ENCODE measurements around the gene SUMO4. TPM values are rescaled to one million over a fixed set of nuclear protein-coding genes. Genes with fewer than 3 reads are reported as not detected.
"Not testable (repeated sequence)": the region's sequence is repeated elsewhere in the genome, so short reads cannot be mapped to it uniquely, and the experiment has no call there.

The SUMO4 gene
- total RNA-seq, 1 experiment from 2014 or later: 0.11 TPM

- peak; percentile 92 for DNase-seq (ENCODE audit: low read depth)
These were observed 32.1 kb downstream of the SUMO4 start for GRCh38 chr6:149431905-149432775.

GRCh38 chr6:149433405-149433804 lies 33.3 kb downstream of the SUMO4 start:
- no peak for DNase-seq (ENCODE audit: low read depth)

- no peak for DNase-seq (ENCODE audit: low read depth)
These were observed 33.8 kb downstream of the SUMO4 start for GRCh38 chr6:149433881-149434280.

GRCh38 chr6:149435919-149436586 lies 36.0 kb downstream of the SUMO4 start:
- DNase-seq (ENCODE audit: low read depth): no peak

- no peak for DNase-seq (ENCODE audit: low read depth)
These were observed 36.6 kb downstream of the SUMO4 start for GRCh38 chr6:149436647-149437046.

- DNase-seq (ENCODE audit: low read depth): no peak
These were observed 37.1 kb downstream of the SUMO4 start for GRCh38 chr6:149437212-149437611.

GRCh38 chr6:149438855-149439254 lies 38.8 kb downstream of the SUMO4 start:
- DNase-seq (ENCODE audit: low read depth): no peak

- no peak for DNase-seq (ENCODE audit: low read depth)
These were observed 39.6 kb downstream of the SUMO4 start for GRCh38 chr6:149439626-149440025.

GRCh38 chr6:149440735-149441671 lies 40.9 kb downstream of the SUMO4 start:
- DNase-seq (ENCODE audit: low read depth): peak; percentile 55

GRCh38 chr6:149441740-149442139 lies 41.7 kb downstream of the SUMO4 start:
- no peak for DNase-seq (ENCODE audit: low read depth)

- DNase-seq (ENCODE audit: low read depth): no peak
These were observed 43.5 kb downstream of the SUMO4 start for GRCh38 chr6:149443411-149444181.

- DNase-seq (ENCODE audit: low read depth): not testable (repeated sequence)
These were observed 44.5 kb downstream of the SUMO4 start for GRCh38 chr6:149444360-149445094.

GRCh38 chr6:149445095-149445466 lies 45.0 kb downstream of the SUMO4 start:
- DNase-seq (ENCODE audit: low read depth): no peak

GRCh38 chr6:149445573-149445972 lies 45.5 kb downstream of the SUMO4 start:
- no peak for DNase-seq (ENCODE audit: low read depth)

- no peak for DNase-seq (ENCODE audit: low read depth)
These were observed 46.8 kb downstream of the SUMO4 start for GRCh38 chr6:149446791-149447376.

GRCh38 chr6:149448821-149449453 lies 48.9 kb downstream of the SUMO4 start:
- no peak for DNase-seq (ENCODE audit: low read depth)

GRCh38 chr6:149449831-149450678 lies 50.0 kb downstream of the SUMO4 start:
- DNase-seq (ENCODE audit: low read depth): no peak

Data from Daoy (cell line).